ENCODE results near the gene LEP. TPM values are rescaled to one million over a fixed set of nuclear protein-coding genes. Genes with fewer than 3 reads are reported as not detected.

Gene LEP
- polyA plus RNA-seq, 3 donors = 0.12 to 0.13 TPM; not detected in 1

- Histone ChIP-seq H2AFZ (ENCODE audit: insufficient read depth, low read depth, low read length, poor library complexity, severe bottlenecking) (no peak overlapping the region), H3K4me2 (replicated peaks; ENCODE audit: extremely low read depth, low read length, poor library complexity, severe bottlenecking) (no peak overlapping the region), H3K4me1 (ENCODE audit: control insufficient read depth in 1 of 2, insufficient read depth in 2 of 2, low read length in 2 of 2) (peaks cover 9 to 13% of the 10 kb centered on the region in 2 donors), H3K27me3 (ENCODE audit: control insufficient read depth in 2 of 2, insufficient read depth in 2 of 2, low read length in 2 of 2) (peaks cover 23 to 28% of the 10 kb centered on the region in 2 donors), H3K36me3 (replicated peaks in 1 of 2; ENCODE audit: control insufficient read depth in 1 of 2, insufficient read depth in 2 of 2, low read length in 2 of 2) (no peaks in the 10 kb centered on the region), H4K20me1 (ENCODE audit: insufficient read depth, low read length) (no peaks in the 10 kb centered on the region), H3K9ac (ENCODE audit: insufficient read depth, low read length, poor library complexity, severe bottlenecking) (no peak overlapping the region), H3K27ac (ENCODE audit: low read depth in 1 of 2, low read length in 2 of 2) (no peak overlapping the region), H3K9me3 (replicated peaks in 1 of 2; ENCODE audit: control insufficient read depth in 1 of 2, insufficient read depth in 1 of 2, low read length in 2 of 2) (peaks cover 0 to 12% of the 10 kb centered on the region in 2 donors), H3K4me3 (replicated peaks in 1 of 3; ENCODE audit: low read depth in 2 of 3, low read length in 3 of 3) (no peak overlapping the region), H3K79me2 (ENCODE audit: insufficient read depth, low read length) (no peaks in the 10 kb centered on the region)
- peak overlapping the region in 1 of 2 donors; percentile 43 for H3K4me3 Mint-ChIP-seq
- whole genome bisulfite sequencing (ENCODE audit: insufficient coverage) = 93% methylated on average over 16 of the region's 16 CpGs
- peaks cover 0 to 14% (median 4%) of the 10 kb centered on the region in 7 donors for H3K9me3 Mint-ChIP-seq
- intact Hi-C loops (cut with micrococcal nuclease) = loop anchor here in 1 of 2 donors (5.0 kb wide), 1 partner anchor 499 kb away; no protein-coding TSS in a partner anchor
- H3K4me1 Mint-ChIP-seq = peaks cover 11% of the 10 kb centered on the region
- no peak overlapping the region for H3K27ac Mint-ChIP-seq
- peaks cover 35 to 58% (median 46%) of the 10 kb centered on the region in 3 donors for H3K27me3 Mint-ChIP-seq (ENCODE audit: low read depth in 3 of 3)
- peaks cover 0 to 13% of the 10 kb centered on the region in 2 donors for H3K36me3 Mint-ChIP-seq
- no peak for DNase-seq
- no peak for TF ChIP-seq CTCF (IDR thresholded peaks at IDR 0.05)
Observed at GRCh38 chr7:128206017-128206746, 34.9 kb upstream of the LEP start.

- H3K27ac Mint-ChIP-seq = no peak overlapping the region
- no peak for DNase-seq
- Histone ChIP-seq H3K36me3 (replicated peaks in 1 of 2; ENCODE audit: control insufficient read depth in 1 of 2, insufficient read depth in 2 of 2, low read length in 2 of 2) (no peaks in the 10 kb centered on the region), H3K27ac (ENCODE audit: low read depth in 1 of 2, low read length in 2 of 2) (no peak overlapping the region), H2AFZ (ENCODE audit: insufficient read depth, low read depth, low read length, poor library complexity, severe bottlenecking) (no peak overlapping the region), H4K20me1 (ENCODE audit: insufficient read depth, low read length) (no peaks in the 10 kb centered on the region), H3K27me3 (ENCODE audit: control insufficient read depth in 2 of 2, insufficient read depth in 2 of 2, low read length in 2 of 2) (peaks cover 16 to 20% of the 10 kb centered on the region in 2 donors), H3K9ac (ENCODE audit: insufficient read depth, low read length, poor library complexity, severe bottlenecking) (no peak overlapping the region), H3K79me2 (ENCODE audit: insufficient read depth, low read length) (no peaks in the 10 kb centered on the region), H3K9me3 (replicated peaks in 1 of 2; ENCODE audit: control insufficient read depth in 1 of 2, insufficient read depth in 1 of 2, low read length in 2 of 2) (peaks cover 0 to 4% of the 10 kb centered on the region in 2 donors), H3K4me1 (ENCODE audit: control insufficient read depth in 1 of 2, insufficient read depth in 2 of 2, low read length in 2 of 2) (peaks cover 4 to 8% of the 10 kb centered on the region in 2 donors), H3K4me2 (replicated peaks; ENCODE audit: extremely low read depth, low read length, poor library complexity, severe bottlenecking) (no peak overlapping the region), H3K4me3 (replicated peaks in 1 of 3; ENCODE audit: low read depth in 2 of 3, low read length in 3 of 3) (no peak overlapping the region)
- peaks cover 0 to 8% of the 10 kb centered on the region in 2 donors for H3K36me3 Mint-ChIP-seq
- WGBS (ENCODE audit: insufficient coverage) = 79% methylated on average over 8 of the region's 9 CpGs
- peaks cover 29 to 51% (median 39%) of the 10 kb centered on the region in 3 donors for H3K27me3 Mint-ChIP-seq (ENCODE audit: low read depth in 3 of 3)
- H3K4me3 Mint-ChIP-seq = no peak overlapping the region
- H3K9me3 Mint-ChIP-seq = peaks cover 0 to 11% (median 1%) of the 10 kb centered on the region in 7 donors
- peaks cover 5% of the 10 kb centered on the region for H3K4me1 Mint-ChIP-seq
- TF ChIP-seq CTCF (IDR thresholded peaks at IDR 0.05) = no peak
- intact Hi-C loops (cut with micrococcal nuclease) = loop anchor here in 1 of 2 donors (5.0 kb wide), 1 partner anchor 500 kb away; no protein-coding TSS in a partner anchor
Observed at GRCh38 chr7:128206747-128207500, 34.2 kb upstream of the LEP start.
